Fibroblast of lung (primary cell): ENCODE results near the gene PIM3. TPM values are rescaled to one million over a fixed set of nuclear protein-coding genes. Genes with fewer than 3 reads are reported as not detected.

Experiments used
- DNase-seq, 2 donors: peaks; one replicate each; pipeline versions ENCODE4 v3.0.0 to v3.0.0-alpha.2; 2010; ENCODE audit warnings: low read depth in 2 of 2
- H2AFZ ChIP-seq: 2 replicates; pipeline ENCODE4 v1.5.1; 2012; ENCODE audit warnings: low read length, control low read depth, inconsistent platforms
- H3K27ac ChIP-seq: 2 replicates; pipeline ENCODE4 v1.5.1; 2011; ENCODE audit warnings: low read length, control low read depth; ENCODE audit not compliant: insufficient read depth
- H3K27me3 ChIP-seq: 2 replicates; pipeline ENCODE4 v1.5.1; 2011; ENCODE audit warnings: mild to moderate bottlenecking, low read length; ENCODE audit not compliant: control insufficient read depth, insufficient read depth
- H3K36me3 ChIP-seq: 2 replicates; pipeline ENCODE4 v1.5.1; 2011; ENCODE audit warnings: low read length; ENCODE audit not compliant: control insufficient read depth, insufficient read depth
- H3K4me1 ChIP-seq: 2 replicates; pipeline ENCODE4 v1.5.1; 2011; ENCODE audit warnings: low read length; ENCODE audit not compliant: control insufficient read depth, insufficient read depth; ENCODE audit errors: extremely low read depth
- H3K4me2 ChIP-seq: 2 replicates; pipeline ENCODE4 v1.5.1; 2011; ENCODE audit warnings: low read length, control low read depth; ENCODE audit not compliant: insufficient read depth; ENCODE audit errors: extremely low read depth
- H3K4me3 ChIP-seq, 4 experiments: fragments of 200-600 bp in 1 of 4; sonication (generic) in 1 of 4; replicated peaks in 1 of 4; 2 replicates each; pipeline ENCODE4 v1.5.1; 2011 to 2016; ENCODE audit warnings: low read length in 4 of 4, low read depth in 3 of 4, mild to moderate bottlenecking in 3 of 4, control low read depth in 2 of 4, inconsistent platforms in 1 of 4, mixed read lengths in 1 of 4; ENCODE audit not compliant: insufficient read depth in 1 of 4; ENCODE audit errors: control extremely low read depth in 1 of 4
- H3K79me2 ChIP-seq: 2 replicates; pipeline ENCODE4 v1.5.1; 2012; ENCODE audit warnings: mild to moderate bottlenecking, low read length, inconsistent platforms; ENCODE audit not compliant: control insufficient read depth, insufficient read depth
- H3K9ac ChIP-seq: 2 replicates; pipeline ENCODE4 v1.5.1; 2011; ENCODE audit warnings: mild to moderate bottlenecking, low read length, control low read depth; ENCODE audit not compliant: insufficient read depth
- H3K9me3 ChIP-seq: 2 replicates; pipeline ENCODE4 v1.5.1; 2012; ENCODE audit warnings: low read depth, low read length; ENCODE audit not compliant: control insufficient read depth, insufficient read depth
- H4K20me1 ChIP-seq: 2 replicates; pipeline ENCODE4 v1.5.1; 2011; ENCODE audit warnings: low read length; ENCODE audit not compliant: control insufficient read depth, insufficient read depth; ENCODE audit errors: extremely low read depth
- EZH2 ChIP-seq: IDR thresholded peaks from 2 replicates; pipeline ENCODE4 v1.5.1; 2012; ENCODE audit warnings: low read length, control low read depth, mild to moderate bottlenecking; ENCODE audit errors: missing control alignments
- polyA plus RNA-seq, 2 donors: library from polyadenylated mRNA; depleted of rRNA in 1 of 2; stranded (reverse) in 1 of 2; unstranded in 1 of 2; fragments of >200 nt; gene quantifications; 2 replicates each; pipeline ENCODE4 v1.2.1, GENCODE V29; 2011 to 2012; ENCODE audit warnings: missing spikeins in 1 of 2
- total RNA-seq: library from RNA; depleted of rRNA; stranded (reverse); fragments of >200 nt; gene quantifications from 2 replicates; pipeline ENCODE4 v1.2.1, GENCODE V29; 2014
- TF ChIP-seq, protein P1 (sequence below), 2 donors: IDR thresholded peaks in 1 of 2; conservative IDR thresholded peaks in 1 of 2; 1 replicate in 1 of 2; 2 replicates in 1 of 2; pipeline ENCODE4 v1.5.1; 2011 to 2012; ENCODE audit warnings: low read length in 2 of 2, control low read depth in 1 of 2, inconsistent platforms in 1 of 2, low read depth in 1 of 2, mild to moderate bottlenecking in 1 of 2

PIM3 gene
- total and polyA plus RNA-seq, 2 donors (not counting 1 experiment from before 2014, with no cell fraction given) = 6.8 to 47.7 TPM

DNA sequence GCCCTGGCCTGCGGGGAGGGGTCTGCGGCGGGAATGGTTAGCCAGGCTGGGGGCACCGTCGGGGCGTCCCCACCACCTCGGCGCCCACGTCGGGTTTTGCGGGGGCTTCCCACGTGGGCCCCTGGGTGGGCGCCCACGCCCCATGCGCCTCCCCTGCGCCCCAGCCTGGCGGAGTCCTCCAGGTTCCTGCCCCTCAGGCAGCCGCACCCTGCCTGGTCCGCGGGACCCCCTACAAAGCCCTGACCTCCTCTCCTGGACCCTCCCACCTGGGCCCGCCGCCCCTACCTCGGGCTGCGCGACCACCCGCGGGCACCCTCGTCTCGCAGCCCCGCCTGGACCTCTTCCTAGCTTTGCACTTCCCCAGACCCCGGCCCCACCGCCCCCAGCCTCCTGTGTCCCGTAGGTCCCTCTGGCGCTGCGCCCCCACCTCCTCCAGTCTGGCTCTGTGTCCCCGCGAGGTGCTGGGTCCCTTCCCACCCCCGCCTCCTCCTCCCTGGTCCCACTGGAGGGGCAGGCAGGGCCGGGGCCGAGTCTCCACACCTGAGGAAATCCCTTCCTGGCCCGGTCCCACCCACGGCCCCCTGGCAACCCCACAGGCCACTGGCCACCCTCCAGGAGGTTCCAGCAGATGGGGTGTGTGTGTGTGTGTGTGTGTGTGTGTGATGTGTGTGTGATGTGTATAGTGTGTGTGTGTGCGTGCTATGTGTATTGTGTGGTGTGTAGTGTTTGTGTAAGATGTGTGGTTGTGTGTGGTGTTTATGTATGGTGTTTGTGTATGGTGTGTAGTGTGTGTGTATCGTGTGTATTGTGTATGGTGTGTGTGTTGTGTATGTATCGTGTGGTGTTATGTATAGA is 11.8 kb downstream of the PIM3 start:
- H3K4me2 ChIP-seq = peak overlapping the region; percentile 90
- H3K79me2 ChIP-seq = no peaks in the 10 kb centered on the region
- no peak overlapping the region for H3K9ac ChIP-seq
- H3K36me3 ChIP-seq = no peaks in the 10 kb centered on the region
- H3K27ac ChIP-seq = no peak overlapping the region
- H2AFZ ChIP-seq = no peak overlapping the region
- H4K20me1 ChIP-seq = no peaks in the 10 kb centered on the region
- H3K27me3 ChIP-seq = no peaks in the 10 kb centered on the region
- no peak for TF ChIP-seq EZH2
- TF ChIP-seq, protein P1, sequence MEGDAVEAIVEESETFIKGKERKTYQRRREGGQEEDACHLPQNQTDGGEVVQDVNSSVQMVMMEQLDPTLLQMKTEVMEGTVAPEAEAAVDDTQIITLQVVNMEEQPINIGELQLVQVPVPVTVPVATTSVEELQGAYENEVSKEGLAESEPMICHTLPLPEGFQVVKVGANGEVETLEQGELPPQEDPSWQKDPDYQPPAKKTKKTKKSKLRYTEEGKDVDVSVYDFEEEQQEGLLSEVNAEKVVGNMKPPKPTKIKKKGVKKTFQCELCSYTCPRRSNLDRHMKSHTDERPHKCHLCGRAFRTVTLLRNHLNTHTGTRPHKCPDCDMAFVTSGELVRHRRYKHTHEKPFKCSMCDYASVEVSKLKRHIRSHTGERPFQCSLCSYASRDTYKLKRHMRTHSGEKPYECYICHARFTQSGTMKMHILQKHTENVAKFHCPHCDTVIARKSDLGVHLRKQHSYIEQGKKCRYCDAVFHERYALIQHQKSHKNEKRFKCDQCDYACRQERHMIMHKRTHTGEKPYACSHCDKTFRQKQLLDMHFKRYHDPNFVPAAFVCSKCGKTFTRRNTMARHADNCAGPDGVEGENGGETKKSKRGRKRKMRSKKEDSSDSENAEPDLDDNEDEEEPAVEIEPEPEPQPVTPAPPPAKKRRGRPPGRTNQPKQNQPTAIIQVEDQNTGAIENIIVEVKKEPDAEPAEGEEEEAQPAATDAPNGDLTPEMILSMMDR (conservative IDR thresholded peaks at IDR 0.05 in 1 of 2, IDR thresholded peaks at IDR 0.05 in 1 of 2; ENCODE audit: low read depth in 1 of 2, low read length in 2 of 2) = no peak
- H3K4me3 ChIP-seq = peak overlapping the region in 1 of 4 experiments; percentile 64
- H3K4me1 ChIP-seq = peaks cover 15% of the 10 kb centered on the region
- DNase-seq = no peak
- H3K9me3 ChIP-seq = no peaks in the 10 kb centered on the region

DNA sequence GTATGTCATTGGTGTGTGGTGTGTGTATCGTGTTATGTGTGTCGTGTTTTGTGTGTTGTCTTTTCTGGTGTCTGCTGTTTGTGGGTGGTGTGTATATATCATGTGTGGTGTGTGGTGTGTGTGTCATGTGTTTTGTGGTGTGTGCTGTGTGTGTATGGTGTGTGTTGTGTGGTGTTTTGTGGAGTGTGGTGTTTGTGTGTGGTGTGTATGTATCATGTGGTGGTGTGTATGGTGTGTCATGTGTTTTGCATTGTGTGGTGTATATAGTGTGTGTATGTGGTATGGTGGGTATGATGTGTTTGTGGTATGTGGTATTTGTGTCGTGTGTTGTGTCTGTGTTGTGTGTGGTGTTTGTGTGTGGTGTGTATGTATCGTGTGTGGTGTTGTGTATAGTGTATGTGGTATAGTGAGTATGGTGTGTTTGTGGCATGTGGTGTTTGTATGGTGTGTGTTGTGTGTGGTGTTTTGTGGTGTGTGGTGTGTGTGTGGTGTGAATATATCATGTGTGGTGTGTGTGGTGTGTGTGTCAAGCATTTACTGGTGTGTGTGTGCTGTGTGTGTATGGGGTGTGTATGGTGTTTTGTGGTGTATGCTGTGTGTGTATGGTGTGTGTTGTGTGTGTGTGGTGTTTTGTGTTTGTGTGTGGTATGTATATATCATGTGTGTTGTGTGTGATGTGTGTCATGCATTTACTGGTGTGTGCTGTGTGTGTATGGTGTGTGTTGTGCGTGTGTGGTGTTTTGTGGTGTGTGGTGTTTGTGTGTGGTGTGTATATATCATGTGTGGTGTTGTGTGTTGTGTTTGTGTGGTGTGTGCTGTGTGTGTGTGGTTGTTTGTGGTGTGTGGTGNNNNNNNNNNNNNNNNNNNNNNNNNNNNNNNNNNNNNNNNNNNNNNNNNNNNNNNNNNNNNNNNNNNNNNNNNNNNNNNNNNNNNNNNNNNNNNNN is 12.7 kb downstream of the PIM3 start:
- peak overlapping the region in 1 of 4 experiments; percentile 64 for H3K4me3 ChIP-seq
- no peak overlapping the region for H3K9ac ChIP-seq
- peaks cover 9% of the 10 kb centered on the region for H3K4me1 ChIP-seq
- H3K4me2 ChIP-seq = no peak overlapping the region
- no peaks in the 10 kb centered on the region for H3K27me3 ChIP-seq
- H3K79me2 ChIP-seq = no peaks in the 10 kb centered on the region
- H3K27ac ChIP-seq = no peak overlapping the region
- peak in 1 of 2 donors; percentile 37 for DNase-seq
- no peaks in the 10 kb centered on the region for H3K36me3 ChIP-seq
- H4K20me1 ChIP-seq = no peaks in the 10 kb centered on the region
- H2AFZ ChIP-seq = no peak overlapping the region
- no peaks in the 10 kb centered on the region for H3K9me3 ChIP-seq
- TF ChIP-seq EZH2 = no peak
- TF ChIP-seq, protein P1 (conservative IDR thresholded peaks at IDR 0.05 in 1 of 2, IDR thresholded peaks at IDR 0.05 in 1 of 2; ENCODE audit: low read depth in 1 of 2, low read length in 2 of 2) = no peak
